Mucosa of rectum (tissue), 2 donors: ENCODE results near the gene AGO3.

Experiments used
- H3K27ac ChIP-seq, 2 donors: one replicate each; pipeline ENCODE4 v1.7.0; 2013; ENCODE audit warnings: inconsistent platforms in 2 of 2, low read depth in 2 of 2, low read length in 2 of 2
- H3K27me3 ChIP-seq, 2 donors: one replicate each; pipeline ENCODE4 v1.7.0; 2013; ENCODE audit warnings: low read length in 2 of 2; ENCODE audit not compliant: control insufficient read depth in 2 of 2, insufficient read depth in 2 of 2
- H3K36me3 ChIP-seq, 2 donors: one replicate each; pipeline ENCODE4 v1.7.0; 2013; ENCODE audit warnings: low read length in 2 of 2; ENCODE audit not compliant: control insufficient read depth in 2 of 2, insufficient read depth in 2 of 2
- H3K4me1 ChIP-seq, 2 donors: one replicate each; pipeline ENCODE4 v1.7.0; 2013; ENCODE audit warnings: low read length in 2 of 2, mild to moderate bottlenecking in 1 of 2; ENCODE audit not compliant: control insufficient read depth in 2 of 2, insufficient read depth in 2 of 2
- H3K4me3 ChIP-seq, 2 donors: one replicate each; pipeline ENCODE4 v1.7.0; 2013; ENCODE audit warnings: low read length in 2 of 2
- H3K9ac ChIP-seq, 2 donors: one replicate each; pipeline ENCODE4 v1.7.0; 2013; ENCODE audit warnings: low read length in 2 of 2, low read depth in 1 of 2, mild to moderate bottlenecking in 1 of 2
- H3K9me3 ChIP-seq, 2 donors: one replicate each; pipeline ENCODE4 v1.7.0; 2013; ENCODE audit warnings: low read length in 2 of 2; ENCODE audit not compliant: control insufficient read depth in 2 of 2
- donor health status: healthy.
- donor health status: Normal muscosa, but diverticular disease.

Gene AGO3

GRCh38 chr1:36115200-36115669, 184.3 kb downstream of the AGO3 start:
- Histone ChIP-seq H3K4me3 (no peak overlapping the region), H3K27me3 (no peaks in the 10 kb centered on the region), H3K4me1 (peaks cover 0 to 2% of the 10 kb centered on the region in 2 donors), H3K27ac (no peak overlapping the region), H3K9me3 (no peaks in the 10 kb centered on the region), H3K9ac (no peak overlapping the region), H3K36me3 (no peaks in the 10 kb centered on the region)

- H3K4me3 ChIP-seq = no peak overlapping the region
- peaks cover 0 to 2% of the 10 kb centered on the region in 2 donors for H3K4me1 ChIP-seq
- no peaks in the 10 kb centered on the region for H3K36me3 ChIP-seq
- H3K9ac ChIP-seq = no peak overlapping the region
- no peak overlapping the region for H3K27ac ChIP-seq
- no peaks in the 10 kb centered on the region for H3K27me3 ChIP-seq
- no peaks in the 10 kb centered on the region for H3K9me3 ChIP-seq
Measured at GRCh38 chr1:36115931-36116330, 185.0 kb downstream of the AGO3 start.

GRCh38 chr1:36116901-36117300, 186.0 kb downstream of the AGO3 start:
- H3K9me3 ChIP-seq = no peaks in the 10 kb centered on the region
- H3K36me3 ChIP-seq = no peaks in the 10 kb centered on the region
- no peak overlapping the region for H3K27ac ChIP-seq
- no peaks in the 10 kb centered on the region for H3K27me3 ChIP-seq
- H3K4me3 ChIP-seq = no peak overlapping the region
- peaks cover 0 to 2% of the 10 kb centered on the region in 2 donors for H3K4me1 ChIP-seq
- no peak overlapping the region for H3K9ac ChIP-seq

- no peaks in the 10 kb centered on the region for H3K36me3 ChIP-seq
- no peak overlapping the region for H3K9ac ChIP-seq
- peaks cover 3 to 5% of the 10 kb centered on the region in 2 donors for H3K27me3 ChIP-seq
- no peak overlapping the region for H3K4me3 ChIP-seq
- H3K9me3 ChIP-seq = no peaks in the 10 kb centered on the region
- no peak overlapping the region for H3K27ac ChIP-seq
- peaks cover 0 to 2% of the 10 kb centered on the region in 2 donors for H3K4me1 ChIP-seq
Measured at GRCh38 chr1:36118447-36119204, 187.7 kb downstream of the AGO3 start.

- Histone ChIP-seq H3K36me3 (no peaks in the 10 kb centered on the region), H3K4me3 (no peak overlapping the region), H3K9me3 (no peaks in the 10 kb centered on the region), H3K27ac (no peak overlapping the region), H3K27me3 (peaks cover 8 to 10% of the 10 kb centered on the region in 2 donors), H3K9ac (no peak overlapping the region), H3K4me1 (peaks cover 0 to 4% of the 10 kb centered on the region in 2 donors)
Measured at GRCh38 chr1:36119456-36119855, 188.6 kb downstream of the AGO3 start.
